T-helper 2 cell (primary cell): ENCODE measurements around the gene ZBTB17.
"Not testable (repeated sequence)": the region's sequence is repeated elsewhere in the genome, so short reads cannot be mapped to it uniquely, and the experiment has no call there.

Source experiments
- DNase-seq, 5 experiments: peaks; one replicate each; pipeline versions ENCODE4 v3.0.0 to v3.0.0-alpha.2; 2012 to 2022

The ZBTB17 gene

DNA sequence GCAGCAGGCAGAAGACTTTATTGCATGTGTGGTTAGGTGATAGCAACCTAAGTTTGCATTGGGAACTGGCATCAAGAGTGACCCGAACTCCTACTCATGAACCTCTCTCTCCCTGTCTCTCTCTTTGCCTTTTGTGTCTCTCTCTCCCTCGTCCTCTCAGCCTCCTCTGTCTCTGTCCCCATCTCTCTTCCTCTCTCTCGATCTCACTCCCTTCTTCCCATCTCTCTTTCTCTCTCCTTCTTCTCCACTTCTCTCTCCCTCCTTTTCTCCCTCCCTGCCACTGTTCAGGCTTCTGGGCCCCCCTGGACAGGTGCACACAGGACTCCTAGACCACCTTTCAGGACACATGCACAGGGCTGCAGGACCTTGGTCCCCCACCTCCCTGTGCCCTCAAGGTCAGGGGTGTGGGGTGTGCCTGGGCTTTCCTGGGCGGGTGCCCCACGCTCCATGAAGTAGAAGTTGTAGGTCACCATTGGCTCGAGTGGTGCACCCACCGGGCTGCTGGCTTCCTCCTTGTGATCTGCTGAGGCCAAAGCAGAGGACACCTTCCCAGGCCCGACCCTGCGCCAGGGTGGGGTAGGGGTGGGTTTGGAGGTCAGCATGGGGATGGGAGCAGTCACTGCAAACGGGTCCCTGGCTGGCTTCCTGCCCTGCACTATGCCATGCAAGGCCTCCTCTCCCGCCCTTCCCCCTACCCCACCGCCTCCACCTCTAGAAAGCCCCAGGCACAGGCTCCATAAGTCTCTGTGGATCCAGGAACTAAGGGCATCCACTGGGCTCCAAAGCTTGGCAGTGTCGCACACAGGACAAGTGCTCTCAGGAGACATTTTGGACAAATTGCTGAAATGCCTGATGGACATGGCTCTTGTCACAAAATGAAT, 13.2 kb upstream of the ZBTB17 start:
- no peak for DNase-seq

DNA sequence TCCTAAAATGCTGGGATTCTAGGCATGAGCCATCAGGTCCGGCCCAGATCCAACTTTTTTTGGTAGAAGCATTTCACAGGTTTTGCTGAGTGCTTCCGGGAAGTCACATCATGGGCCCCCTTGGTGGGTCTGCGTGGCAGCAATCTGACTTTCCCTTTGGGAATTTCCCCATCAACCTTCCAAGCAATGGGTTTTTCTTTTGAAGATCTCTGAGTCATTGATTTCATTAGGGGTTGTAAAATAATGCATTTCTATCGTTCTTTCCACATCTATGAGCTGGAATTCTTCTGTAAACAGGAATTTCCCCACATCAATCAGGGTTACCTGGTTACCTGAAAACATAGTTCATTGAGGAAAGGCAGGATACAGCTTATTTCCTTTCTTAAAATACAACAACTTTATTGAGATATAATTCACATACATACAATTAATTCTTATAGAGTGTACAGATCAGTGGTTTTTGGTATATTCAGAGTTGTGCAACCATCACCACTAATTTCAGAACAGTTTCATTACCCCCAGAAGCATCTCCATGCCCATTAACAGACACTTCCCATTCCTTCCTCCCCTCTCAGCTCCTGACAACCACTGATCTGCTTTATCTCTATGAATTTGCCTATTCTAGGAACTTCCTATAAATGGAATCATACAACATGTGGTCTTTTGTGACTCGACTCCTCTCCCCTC, 9.9 kb upstream of the ZBTB17 start:
- DNase-seq: no peak

DNA sequence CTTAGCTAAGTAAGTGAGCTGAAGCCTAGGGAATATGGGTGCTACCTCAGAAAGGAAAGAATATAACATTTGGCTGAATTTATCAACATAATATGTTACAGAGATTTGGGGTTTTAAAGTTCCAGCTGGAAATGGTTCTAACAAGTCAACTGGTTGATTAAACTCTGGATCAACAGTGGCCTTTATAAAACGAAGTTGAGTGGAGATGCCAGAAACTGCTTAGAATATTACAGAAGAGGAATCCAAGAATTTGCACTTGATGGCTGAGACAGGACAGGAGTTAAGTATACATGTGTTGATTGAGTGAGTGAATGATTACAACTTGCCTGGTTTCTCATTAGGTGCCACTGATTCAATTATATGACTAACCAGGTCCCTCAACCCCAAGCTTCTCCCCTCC, 7.4 kb upstream of the ZBTB17 start:
- DNase-seq: no peak

DNA sequence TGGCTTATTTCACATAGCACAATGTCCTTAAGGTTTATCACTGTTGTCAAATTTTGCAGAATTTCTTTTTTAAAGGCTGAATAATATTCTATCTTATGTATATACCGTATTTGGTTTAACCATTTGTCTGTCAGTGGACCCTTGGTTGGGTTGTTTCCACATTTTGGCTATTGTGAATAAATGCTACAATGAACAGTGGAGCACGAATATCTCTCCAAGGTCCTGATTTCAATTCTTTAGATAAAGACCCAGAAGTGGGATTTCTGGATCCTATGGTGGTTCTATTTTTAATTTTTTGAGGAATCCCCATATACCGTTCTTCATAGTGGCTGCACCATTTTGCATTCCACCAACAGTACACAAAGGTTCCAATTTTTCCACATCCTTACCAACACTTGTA, 5.8 kb upstream of the ZBTB17 start:
- no peak for DNase-seq

DNA sequence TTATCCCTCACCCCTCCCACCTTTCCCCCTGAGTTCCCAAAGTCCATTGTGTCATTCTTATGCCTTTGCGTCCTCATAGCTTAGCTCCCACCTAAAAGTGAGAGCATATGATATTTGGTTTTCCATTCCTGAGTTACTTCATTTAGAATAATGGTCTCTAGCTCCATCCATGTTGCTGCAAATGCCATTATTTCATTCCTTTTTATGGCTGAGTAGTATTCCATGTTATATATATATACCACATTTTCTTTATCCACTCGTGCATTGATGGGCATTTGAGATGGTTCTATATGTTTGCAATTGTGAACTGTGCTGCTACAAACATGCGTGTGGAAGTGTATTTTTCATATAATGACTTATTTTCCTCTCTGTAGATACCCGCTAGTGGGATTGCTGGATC, 2.0 kb upstream of the ZBTB17 start:
- not testable (repeated sequence) for DNase-seq

GRCh38 chr1:15975358-15975804, 520 bp downstream of the ZBTB17 start:
- peak; percentile 46 to 70 (median 62) for DNase-seq

- DNase-seq: no peak
Observed at GRCh38 chr1:15974855-15975254, 1.0 kb downstream of the ZBTB17 start.

DNA sequence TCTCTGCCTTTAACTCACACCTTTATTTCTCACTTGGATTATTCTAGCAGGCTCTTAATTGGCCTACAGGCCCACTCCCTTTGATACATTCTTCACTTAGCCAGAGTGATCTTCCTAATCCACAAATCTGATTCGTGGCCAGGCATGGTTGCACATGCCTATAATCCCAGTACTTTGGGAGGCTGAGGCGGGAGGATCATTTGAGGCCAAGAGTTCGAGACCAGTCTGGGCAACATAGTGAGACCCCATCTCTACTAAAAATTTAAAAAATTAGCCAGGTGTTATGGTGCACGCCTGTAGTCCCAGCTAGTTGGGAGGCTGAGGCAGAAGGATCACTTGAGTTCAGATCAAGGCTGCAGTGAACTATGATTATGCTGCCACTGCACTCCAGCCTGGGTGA, 2.1 kb downstream of the ZBTB17 start:
- no peak for DNase-seq

DNA sequence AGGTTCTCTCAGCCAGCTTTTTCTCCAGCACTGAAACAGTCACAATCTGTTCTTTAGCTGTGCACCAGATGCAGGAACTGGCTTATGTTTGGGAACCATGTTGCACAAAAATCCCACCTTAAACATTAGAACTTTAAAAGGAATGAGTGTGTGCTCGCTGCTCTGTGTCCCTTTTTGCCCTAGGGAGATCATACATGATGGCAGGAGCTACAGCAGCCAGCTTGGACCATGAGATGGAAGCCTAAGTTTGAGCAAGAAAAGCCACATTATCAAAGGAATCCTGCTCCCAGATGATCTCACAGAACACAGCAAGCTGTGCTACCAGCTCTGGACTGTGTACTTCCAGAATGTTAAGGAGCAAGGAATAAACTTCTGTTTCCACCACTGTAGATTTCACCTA, 3.5 kb downstream of the ZBTB17 start:
- DNase-seq: no peak

DNA sequence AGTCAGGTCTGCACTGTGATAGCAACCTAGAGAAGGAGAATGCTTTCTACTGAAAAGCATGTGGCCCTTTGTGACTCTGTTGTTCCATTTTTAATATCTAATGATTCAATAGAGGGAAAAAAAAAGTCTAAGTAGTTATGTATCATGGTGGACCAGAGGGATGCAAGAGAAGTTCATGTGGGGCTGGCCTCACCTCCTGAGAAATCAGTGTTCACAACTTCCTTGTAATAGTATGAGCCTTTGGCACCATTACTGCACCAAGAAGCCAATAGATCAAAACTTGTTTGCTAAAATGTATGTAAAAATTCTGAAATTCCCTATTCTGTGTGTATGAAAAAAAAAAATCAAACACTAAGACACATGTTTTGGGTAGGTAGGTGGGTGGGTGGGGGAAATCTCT, 5.0 kb downstream of the ZBTB17 start:
- no peak for DNase-seq

DNA sequence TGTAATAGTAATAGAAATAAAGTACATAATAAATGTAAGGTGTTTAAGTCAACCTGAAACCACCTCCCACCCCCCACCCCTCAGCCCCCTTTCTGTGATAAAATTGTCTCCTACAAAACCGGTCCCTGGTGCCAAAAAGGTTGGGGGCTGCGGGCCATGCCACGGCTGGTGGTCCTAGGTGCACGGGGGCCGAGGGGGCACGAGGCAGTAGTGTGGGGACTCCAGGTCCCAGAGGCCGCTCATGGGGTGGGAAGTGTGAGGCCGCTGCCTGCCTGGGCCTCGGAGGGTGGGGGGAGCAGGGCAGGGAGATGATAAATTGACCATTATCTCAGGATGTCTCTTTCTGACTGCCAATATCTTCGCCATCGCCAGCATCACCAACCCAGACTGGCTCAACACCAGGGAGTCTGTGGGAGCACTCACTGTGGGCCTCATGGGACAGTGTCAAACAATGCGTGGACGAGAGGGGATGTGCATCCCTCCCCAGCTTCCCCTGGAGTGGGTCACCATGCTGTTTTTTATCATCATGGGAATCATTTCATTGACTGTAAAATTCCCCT, 6.5 kb downstream of the ZBTB17 start:
- DNase-seq: no peak

GRCh38 chr1:15968172-15968571, 7.7 kb downstream of the ZBTB17 start:
- no peak for DNase-seq

DNA sequence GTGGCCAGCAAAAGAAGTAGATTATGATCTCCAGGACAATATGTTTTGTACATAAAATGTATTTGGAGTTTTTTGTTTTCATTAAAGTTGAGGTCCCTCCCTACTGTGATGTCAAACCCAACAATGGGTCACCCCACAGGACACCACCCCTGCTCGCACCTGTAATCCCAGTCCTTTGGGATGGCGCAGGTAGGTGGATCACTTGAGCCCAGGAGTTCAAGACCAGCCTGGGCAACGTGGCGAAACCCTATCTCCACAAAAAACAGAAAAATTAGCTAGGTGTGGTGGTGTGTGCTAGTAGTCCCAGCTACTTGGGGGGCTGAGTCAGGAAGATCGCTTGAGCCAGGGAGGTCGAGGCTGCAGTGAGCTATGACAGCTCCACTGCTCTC, 9.0 kb downstream of the ZBTB17 start:
- DNase-seq: no peak

DNA sequence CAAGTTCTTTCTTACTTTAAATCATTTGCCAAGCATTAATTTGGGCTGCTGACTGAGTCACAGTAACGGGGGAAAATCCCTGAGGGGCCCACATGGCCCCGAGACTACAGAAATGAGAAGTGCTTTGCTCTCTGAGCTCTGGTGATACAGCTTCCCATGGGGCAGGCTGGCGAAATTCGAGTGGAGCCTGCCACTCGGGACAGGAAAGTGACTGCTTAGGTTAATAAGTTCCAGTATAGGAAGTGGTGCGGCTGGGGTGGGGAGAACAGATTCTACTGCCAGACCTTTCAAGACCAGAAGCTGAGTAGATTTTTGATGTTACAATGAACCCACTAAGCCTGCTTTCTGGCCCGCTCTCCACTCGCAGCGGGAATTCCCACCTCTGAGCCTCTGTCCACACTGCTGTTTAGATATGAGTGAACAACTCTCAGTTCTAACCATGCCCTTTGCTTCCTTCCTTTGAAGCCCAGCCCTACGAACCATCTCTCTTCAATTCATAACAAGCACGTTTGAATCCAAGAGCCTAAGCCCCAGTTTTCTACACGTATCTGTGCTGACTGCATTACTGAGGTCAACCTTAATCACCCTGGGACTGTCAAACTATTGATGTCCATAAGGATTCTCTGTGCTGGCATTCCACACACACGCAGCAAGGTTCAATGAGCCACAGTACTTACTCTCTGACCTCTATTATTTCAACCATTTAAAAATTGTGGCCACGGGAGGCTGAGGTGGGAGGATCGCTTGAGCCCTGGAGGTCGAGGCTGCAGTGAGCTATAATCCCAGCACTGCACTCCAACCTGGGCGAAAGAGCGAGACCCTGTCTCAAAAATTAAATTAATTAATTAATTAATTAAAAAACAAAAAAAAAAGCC, 9.6 kb downstream of the ZBTB17 start:
- DNase-seq: peak in 4 of 5 experiments; percentile 24 to 87 (median 51)

GRCh38 chr1:15965228-15965767, 10.6 kb downstream of the ZBTB17 start:
- peak in 1 of 5 experiments; percentile 61 for DNase-seq

GRCh38 chr1:15963968-15964648, 11.8 kb downstream of the ZBTB17 start:
- peak in 1 of 5 experiments; percentile 60 for DNase-seq

DNA sequence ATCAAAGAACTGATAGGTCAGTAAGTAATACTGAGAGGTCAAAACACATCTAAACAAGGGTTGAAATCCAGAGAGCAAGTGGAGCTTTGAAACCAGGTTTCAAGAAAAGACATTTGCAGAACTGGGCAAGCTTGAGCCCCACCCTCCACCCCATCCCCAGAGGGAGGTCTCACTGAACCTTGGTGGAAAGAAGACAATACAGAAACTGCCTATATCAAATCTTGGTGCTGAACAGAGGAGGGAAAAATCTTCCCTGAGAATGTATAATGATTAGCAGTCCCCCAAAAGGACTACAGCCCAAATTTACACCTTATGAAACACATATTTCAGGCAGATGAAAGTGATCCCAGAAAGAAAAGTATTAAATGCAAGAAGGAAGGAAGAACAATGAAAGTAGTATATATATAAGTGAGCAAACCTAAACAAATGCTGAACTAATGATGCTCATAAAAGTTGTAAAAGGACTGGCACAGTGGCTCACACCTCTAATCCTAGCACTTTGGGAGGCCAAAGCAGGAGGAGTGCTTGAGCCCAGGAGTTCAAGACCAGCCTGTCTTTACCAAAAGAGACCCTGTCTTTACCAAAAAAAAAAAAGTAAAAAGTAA, 12.4 kb downstream of the ZBTB17 start:
- DNase-seq: no peak

- no peak for DNase-seq
Observed at GRCh38 chr1:15962671-15963362, 13.1 kb downstream of the ZBTB17 start.

GRCh38 chr1:15962176-15962575, 13.7 kb downstream of the ZBTB17 start:
- no peak for DNase-seq

- DNase-seq: no peak
Observed at GRCh38 chr1:15961492-15961891, 14.4 kb downstream of the ZBTB17 start.

GRCh38 chr1:15960808-15961207, 15.1 kb downstream of the ZBTB17 start:
- DNase-seq: no peak
